Activated CD8-positive, alpha-beta T cell treated with anti-CD3 and anti-CD28 coated beads for 36 hours (primary cell): ENCODE data around the gene PGRMC1. TPM values are rescaled to one million over a fixed set of nuclear protein-coding genes. Genes with fewer than 3 reads are reported as not detected.
"Not testable (repeated sequence)": the region's sequence is repeated elsewhere in the genome, so short reads cannot be mapped to it uniquely, and the experiment has no call there.

Experiments
- ATAC-seq: fragments of 200-7000 bp; cut with Tn5 transposase; one replicate; pipeline ENCODE4 v1.10.0; 2021; ENCODE audit warnings: mild to moderate bottlenecking, moderate library complexity
- CTCF ChIA-PET: fragments of 350-600 bp; sonication (Branson Sonifier 250); formaldehyde crosslinking; loops from one replicate; lab custom pipeline; 2021; ENCODE audit warnings: antibody characterized with exemption; lab: Charles Lee
- POLR2A ChIA-PET: fragments of 350-600 bp; sonication (Branson Sonifier 250); formaldehyde crosslinking; loops from one replicate; lab custom pipeline; 2021; ENCODE audit warnings: antibody characterized with exemption; lab: Charles Lee
- DNase-seq: peaks from one replicate; pipeline ENCODE4 v3.0.0-alpha.2; 2020
- H3K27ac Mint-ChIP-seq: one replicate; pipeline ENCODE4 v1.8.0; 2021; ENCODE audit warnings: mild to moderate bottlenecking, mixed read lengths
- H3K27me3 Mint-ChIP-seq: one replicate; pipeline ENCODE4 v1.8.0; 2021; ENCODE audit warnings: mixed read lengths
- H3K36me3 Mint-ChIP-seq: one replicate; pipeline ENCODE4 v1.8.0; 2021; ENCODE audit warnings: low read depth, mixed read lengths
- H3K4me1 Mint-ChIP-seq: one replicate; pipeline ENCODE4 v1.8.0; 2021; ENCODE audit warnings: low read depth, mixed read lengths
- H3K4me3 Mint-ChIP-seq: one replicate; pipeline ENCODE4 v1.8.0; 2021; ENCODE audit warnings: mild to moderate bottlenecking, moderate library complexity, mixed read lengths
- H3K9me3 Mint-ChIP-seq: one replicate; pipeline ENCODE4 v1.8.0; 2021; ENCODE audit warnings: mixed read lengths
- intact Hi-C: fragments of 100-400 bp; cut with micrococcal nuclease; formaldehyde crosslinking; loops from one replicate; pipeline ENCODE4 v1.10.0; 2022
- total RNA-seq, 2 experiments: library from RNA; stranded (reverse); gene quantifications; one replicate each; pipeline ENCODE4 v1.2.3, GENCODE V29; 2021
- TF ChIP-seq, protein P1 (sequence below): fragments of 200-600 bp; IDR thresholded peaks from one replicate; pipeline ENCODE4 v1.8.0; 2022; ENCODE audit warnings: antibody characterized with exemption, mild to moderate bottlenecking

The PGRMC1 gene
- total RNA-seq, 2 experiments from 2014 or later = 36.8 to 37.1 TPM

DNA sequence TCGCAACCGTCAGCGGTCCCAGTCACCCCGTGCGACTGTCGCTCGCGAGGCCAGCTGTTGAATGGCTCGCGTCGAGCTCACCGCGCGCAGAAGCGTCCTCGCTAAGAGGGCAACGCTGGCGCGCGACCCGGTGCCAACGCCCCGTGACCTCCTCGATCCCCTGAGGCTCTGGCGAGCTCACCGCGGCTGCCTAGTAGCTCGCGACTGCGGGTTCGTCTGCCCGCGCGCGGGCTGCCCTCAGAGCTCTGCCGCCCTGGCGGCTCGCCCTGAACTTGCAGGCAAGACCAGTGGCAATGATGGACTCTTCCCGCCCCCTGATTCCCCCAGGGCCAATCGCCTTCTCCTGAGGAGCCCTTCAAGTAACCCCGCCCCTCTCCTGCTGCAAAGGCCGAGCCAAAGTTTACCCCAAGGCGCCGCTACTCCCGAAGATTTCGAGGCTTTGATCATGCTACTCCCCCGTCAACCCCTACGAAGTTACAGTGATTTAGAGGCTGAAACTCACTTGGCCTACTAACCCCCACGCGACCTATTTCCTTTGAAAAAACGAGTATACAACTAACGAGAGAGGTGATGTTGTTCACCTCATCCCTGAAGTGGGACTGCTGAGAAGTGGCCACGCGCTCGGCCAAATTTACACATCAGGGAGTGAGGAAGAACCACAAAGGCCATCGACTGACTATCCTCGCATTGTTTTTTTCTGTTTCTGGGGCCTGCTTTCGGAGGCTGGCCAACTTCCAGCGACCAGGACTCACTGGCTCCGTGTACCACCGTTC lies 37.5 kb downstream of the PGRMC1 start:
- Mint-ChIP-seq H3K27me3 (peaks cover 14% of the 10 kb centered on the region), H3K4me3 (peak overlapping the region; percentile 59), H3K36me3 (no peaks in the 10 kb centered on the region), H3K27ac (no peak overlapping the region), H3K9me3 (no peaks in the 10 kb centered on the region), H3K4me1 (peaks cover 9% of the 10 kb centered on the region)
- ChIA-PET POLR2A (interaction anchor here (1.3 kb wide), 1 partner anchor 10 kb away, joined by 3 read pairs; no protein-coding TSS in a partner anchor), CTCF (interaction anchor here (1.0 to 1.4 kb wide), 3 partner anchors 8 to 155 kb away, joined by 3 to 6 read pairs (median 5); no protein-coding TSS in a partner anchor)
- ATAC-seq (peak; percentile 97), DNase-seq (peak; percentile 63)
- intact Hi-C loops = no loop called here
- TF ChIP-seq, protein P1, sequence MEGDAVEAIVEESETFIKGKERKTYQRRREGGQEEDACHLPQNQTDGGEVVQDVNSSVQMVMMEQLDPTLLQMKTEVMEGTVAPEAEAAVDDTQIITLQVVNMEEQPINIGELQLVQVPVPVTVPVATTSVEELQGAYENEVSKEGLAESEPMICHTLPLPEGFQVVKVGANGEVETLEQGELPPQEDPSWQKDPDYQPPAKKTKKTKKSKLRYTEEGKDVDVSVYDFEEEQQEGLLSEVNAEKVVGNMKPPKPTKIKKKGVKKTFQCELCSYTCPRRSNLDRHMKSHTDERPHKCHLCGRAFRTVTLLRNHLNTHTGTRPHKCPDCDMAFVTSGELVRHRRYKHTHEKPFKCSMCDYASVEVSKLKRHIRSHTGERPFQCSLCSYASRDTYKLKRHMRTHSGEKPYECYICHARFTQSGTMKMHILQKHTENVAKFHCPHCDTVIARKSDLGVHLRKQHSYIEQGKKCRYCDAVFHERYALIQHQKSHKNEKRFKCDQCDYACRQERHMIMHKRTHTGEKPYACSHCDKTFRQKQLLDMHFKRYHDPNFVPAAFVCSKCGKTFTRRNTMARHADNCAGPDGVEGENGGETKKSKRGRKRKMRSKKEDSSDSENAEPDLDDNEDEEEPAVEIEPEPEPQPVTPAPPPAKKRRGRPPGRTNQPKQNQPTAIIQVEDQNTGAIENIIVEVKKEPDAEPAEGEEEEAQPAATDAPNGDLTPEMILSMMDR = no peak

DNA sequence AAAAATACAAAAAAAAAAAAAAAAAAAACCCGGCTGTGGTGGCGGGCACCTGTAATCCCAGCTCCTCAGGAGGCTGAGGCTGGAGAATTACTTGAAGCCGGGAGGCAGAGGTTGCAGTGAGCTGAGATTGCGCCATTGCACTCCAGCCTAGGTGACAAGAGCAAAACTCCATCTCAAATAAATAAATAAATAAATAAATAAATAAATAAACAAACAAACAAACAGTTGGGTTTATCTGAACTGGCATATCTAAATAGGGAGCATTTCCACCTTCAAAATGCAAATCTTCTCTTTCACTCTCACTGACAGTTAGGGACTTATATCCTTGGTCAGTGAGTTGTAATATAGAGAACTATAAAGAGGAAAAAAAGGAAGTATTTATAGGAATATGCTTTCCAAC lies 46.3 kb downstream of the PGRMC1 start:
- H3K27me3 Mint-ChIP-seq, H3K27ac Mint-ChIP-seq, intact Hi-C loops, ATAC-seq, DNase-seq, H3K36me3 Mint-ChIP-seq, H3K9me3 Mint-ChIP-seq, CTCF ChIA-PET, H3K4me3 Mint-ChIP-seq, H3K4me1 Mint-ChIP-seq: not testable (repeated sequence)
- POLR2A ChIA-PET = interaction anchor here (0.7 kb wide), 1 partner anchor 463 kb away, joined by 3 read pairs; no protein-coding TSS in a partner anchor

DNA sequence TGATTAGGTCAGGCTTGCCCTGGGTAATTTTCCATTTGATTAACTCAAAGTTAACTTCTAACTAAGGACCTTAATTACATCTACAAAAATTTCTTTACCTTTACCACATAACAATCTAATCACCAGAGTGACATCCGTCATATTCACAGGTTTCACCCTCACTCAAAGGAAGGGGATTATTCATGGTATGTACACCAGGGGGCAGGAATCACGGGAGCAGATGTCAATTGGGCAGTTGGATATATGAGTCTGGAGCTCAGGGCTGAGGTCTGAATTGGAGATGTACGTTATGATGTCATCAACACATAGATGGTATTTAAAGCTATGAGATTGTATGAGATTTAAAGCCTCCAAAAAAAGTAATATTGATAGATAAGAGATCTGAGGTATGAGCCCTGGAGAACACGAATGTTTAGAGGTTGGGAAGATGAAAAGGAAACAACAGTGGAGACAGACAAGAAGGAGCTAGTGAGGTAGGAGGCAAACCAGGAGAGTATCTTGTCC lies 52.9 kb downstream of the PGRMC1 start:
- Mint-ChIP-seq H3K36me3 (no peaks in the 10 kb centered on the region), H3K4me1 (no peaks in the 10 kb centered on the region), H3K9me3 (no peaks in the 10 kb centered on the region), H3K27ac (no peak overlapping the region), H3K4me3 (no peak overlapping the region), H3K27me3 (no peaks in the 10 kb centered on the region)
- intact Hi-C loops = no loop called here
- ATAC-seq (no peak), DNase-seq (no peak)
- CTCF ChIA-PET = no interaction called here
- POLR2A ChIA-PET = no interaction called here
- TF ChIP-seq, protein P1 = no peak

DNA sequence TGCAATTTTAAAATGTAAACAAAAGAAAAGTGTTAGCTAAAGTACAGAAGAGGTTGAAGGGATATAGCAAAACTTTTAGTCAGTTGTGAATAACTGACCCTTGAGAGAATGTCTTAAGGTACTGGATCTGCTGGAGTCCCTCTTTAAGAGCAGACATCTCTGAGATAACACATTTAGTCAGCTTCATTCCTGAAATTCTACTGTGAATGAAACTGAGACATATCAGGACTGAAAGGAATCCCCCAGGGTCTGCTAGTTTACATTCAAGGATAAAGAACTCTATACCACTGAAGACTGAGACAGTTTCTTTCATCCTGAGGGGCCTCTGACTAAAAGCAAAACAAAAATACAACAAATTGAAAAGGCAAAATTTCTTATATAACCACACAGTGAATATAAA lies 54.4 kb downstream of the PGRMC1 start:
- ATAC-seq = no peak
- intact Hi-C loops = no loop called here
- no peak for DNase-seq
- ChIA-PET POLR2A (no interaction called here), CTCF (no interaction called here)
- H3K9me3 Mint-ChIP-seq = no peaks in the 10 kb centered on the region
- TF ChIP-seq, protein P1 = no peak
- no peak overlapping the region for H3K4me3 Mint-ChIP-seq
- no peak overlapping the region for H3K27ac Mint-ChIP-seq
- no peaks in the 10 kb centered on the region for H3K27me3 Mint-ChIP-seq
- no peaks in the 10 kb centered on the region for H3K4me1 Mint-ChIP-seq
- no peaks in the 10 kb centered on the region for H3K36me3 Mint-ChIP-seq

DNA sequence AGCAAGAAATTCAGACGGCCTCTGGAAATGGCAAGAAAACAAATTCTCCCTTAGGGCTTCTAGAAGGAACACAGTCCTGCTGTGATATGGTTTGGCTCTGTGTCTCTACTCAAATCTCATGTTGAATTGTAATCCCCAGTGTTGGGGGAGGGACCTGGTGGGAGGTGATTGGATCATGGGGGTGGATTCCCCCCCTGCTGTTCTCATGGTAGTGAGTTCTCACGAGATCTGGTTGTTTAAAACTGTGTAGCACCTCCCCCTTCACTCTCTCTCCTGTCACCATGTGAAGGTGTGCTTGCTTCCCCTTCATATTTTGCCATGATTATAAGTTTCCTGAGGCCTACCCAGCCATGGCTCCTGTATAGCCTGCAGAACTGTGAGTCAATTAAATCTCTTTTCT lies 55.2 kb downstream of the PGRMC1 start:
- H3K9me3 Mint-ChIP-seq, H3K36me3 Mint-ChIP-seq, CTCF ChIA-PET, H3K4me1 Mint-ChIP-seq, ATAC-seq, DNase-seq, H3K27me3 Mint-ChIP-seq, intact Hi-C loops, H3K27ac Mint-ChIP-seq, H3K4me3 Mint-ChIP-seq, POLR2A ChIA-PET: not testable (repeated sequence)

DNA sequence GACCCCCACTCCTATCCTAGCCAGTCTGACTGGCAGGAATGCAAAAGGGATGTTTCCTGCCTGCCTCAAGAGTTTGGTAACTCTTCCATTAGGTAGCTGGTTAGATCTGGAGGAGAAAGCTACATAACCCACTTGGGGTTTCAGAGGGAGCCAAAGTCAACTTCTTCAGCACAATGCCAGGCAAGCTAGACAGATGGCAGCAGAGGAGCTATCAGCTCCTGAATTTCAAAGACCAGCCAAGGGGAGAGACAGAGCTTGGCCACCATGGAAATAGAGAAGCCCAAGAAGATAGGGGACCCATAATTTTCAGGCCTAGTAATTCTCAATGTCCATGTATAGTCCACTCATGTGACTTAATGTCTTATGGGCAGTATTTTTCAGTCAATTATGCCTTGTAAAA lies 56.4 kb downstream of the PGRMC1 start:
- POLR2A ChIA-PET = no interaction called here
- intact Hi-C loops = no loop called here
- Mint-ChIP-seq H3K36me3 (no peaks in the 10 kb centered on the region), H3K9me3 (no peaks in the 10 kb centered on the region), H3K27ac (no peak overlapping the region), H3K4me1 (no peaks in the 10 kb centered on the region), H3K4me3 (no peak overlapping the region), H3K27me3 (no peaks in the 10 kb centered on the region)
- CTCF ChIA-PET = no interaction called here
- DNase-seq = no peak
- TF ChIP-seq, protein P1 = no peak
- no peak for ATAC-seq
